ENCODE measurements around the gene TMEM117.

The TMEM117 gene

DNA sequence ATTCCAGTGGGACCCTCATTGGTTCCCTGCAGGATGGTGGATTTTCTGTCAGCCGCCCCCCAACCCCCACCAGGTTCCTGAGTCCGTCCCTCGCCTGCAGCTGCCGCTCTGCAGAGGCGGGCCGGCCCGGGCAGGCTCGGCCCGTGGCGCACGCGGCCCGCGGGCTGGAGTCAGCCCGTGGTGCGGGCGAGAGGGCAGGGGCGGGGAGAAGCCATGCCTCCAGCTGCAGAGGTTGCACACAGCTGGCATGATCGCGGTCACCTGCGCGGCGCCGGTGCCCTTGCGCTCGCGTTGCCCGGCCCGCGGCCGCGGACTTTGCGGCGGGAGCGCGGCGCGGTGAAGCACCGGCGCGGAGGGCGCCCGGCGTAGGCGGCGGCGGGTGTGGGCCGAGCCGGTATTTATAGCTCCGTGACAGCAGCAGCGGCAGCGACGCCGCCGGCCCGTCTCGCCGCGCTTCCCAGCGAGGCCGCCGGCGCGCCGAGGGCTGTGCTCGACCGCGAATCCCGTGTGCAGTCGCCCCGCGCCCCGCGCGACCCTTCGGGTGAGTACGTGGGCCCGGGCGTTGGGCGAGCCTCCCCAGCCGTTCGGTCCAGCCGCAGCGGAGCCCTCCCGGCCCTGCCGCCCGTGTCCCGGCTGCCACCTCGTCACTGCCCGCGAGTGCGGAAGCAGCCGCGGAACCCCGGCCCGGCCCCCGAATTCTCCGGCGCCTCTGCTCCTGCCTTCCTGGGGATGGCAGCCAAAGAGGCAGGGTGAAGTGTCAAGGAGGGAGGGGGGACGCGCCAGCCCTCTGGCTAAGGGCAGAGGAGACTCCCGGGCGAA is at the start of gene TMEM117:
TMEM117 (plus strand) TSS at position 426 of the 819 bp plus-strand sequence.
- DNase-seq, result peak; percentile 67

DNA sequence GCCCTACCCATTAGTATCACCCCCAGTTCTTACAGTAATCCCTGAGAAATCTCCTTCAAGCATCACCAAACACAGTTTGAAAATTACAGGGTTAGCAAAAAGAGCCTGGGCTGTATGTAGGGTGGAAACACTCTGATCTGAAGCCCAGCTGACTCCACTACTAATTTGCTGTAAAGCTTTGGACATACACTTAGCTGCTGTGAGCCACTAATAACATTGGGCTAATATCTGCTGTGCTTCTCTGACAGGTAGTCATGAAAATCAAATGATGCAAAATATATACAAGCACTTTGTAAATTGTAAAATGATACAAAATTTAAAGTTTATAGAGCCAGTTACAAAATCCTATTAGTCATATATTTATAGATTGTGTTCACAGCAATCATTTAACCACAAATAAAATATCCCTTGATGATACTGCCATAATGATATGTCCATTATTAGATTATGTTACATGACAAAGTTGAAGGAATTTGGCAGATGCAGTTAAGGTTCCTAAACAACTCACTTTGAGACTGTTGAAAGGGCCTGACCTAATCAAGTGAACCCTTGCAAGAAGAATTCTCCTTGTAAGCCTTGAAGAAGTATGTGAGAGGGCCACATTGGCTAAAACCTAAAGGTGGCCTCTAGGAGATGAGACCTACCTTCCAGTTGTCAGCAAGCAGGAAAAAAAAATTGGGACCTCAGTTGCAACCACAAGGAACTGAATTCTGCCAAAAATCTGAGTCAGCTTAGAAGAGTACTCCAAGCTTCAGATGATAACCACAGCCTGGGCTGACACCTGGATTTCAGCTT is 48.8 kb upstream of the TMEM117 start:
- peak; percentile 28 for DNase-seq

DNA sequence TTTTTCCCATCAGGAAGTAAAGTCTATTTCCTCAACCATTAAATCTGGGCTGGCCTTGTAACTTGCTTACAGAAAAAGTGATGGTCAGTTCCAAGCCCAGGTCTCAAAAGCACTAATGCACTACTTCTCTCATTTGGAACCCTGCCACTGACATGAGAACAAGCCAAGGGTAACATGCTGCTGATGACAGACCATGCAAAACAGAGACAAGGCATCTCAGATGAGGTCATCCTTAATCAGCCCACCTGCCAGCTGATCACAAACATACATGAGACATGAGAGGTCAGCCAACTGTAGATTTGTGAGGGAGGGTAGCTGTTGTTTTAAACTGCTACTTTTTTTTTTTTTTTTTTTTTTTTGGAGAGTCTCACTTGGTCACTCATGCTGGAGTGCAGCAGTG is 45.9 kb upstream of the TMEM117 start:
- peak; percentile 8 for DNase-seq

DNA sequence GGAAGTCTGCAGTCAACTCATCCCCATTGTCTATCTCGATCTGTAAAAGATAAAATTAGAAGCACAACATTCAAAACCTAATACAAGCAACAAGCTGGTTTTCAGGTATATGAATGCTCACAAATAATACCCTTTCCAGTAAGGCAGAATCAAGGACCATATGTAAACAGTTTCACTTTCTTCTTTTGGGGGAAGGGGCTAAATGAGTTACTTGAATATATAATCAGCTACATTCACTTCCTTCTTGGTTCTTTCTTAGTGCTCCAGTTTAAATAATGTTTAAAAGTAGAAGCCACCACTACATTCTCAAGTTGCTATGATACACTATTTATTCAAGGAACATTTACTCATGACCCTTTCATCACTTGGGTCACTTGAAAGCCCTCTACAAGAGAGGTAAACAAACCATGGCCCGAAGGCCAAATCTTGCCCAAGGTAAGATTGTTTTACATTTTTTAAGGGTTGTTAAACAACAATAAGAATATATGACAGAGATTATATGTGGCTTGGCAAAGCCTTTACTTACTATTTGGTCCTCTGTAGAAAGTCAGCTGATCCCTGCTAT is 40.1 kb upstream of the TMEM117 start:
- no peak for DNase-seq

DNA sequence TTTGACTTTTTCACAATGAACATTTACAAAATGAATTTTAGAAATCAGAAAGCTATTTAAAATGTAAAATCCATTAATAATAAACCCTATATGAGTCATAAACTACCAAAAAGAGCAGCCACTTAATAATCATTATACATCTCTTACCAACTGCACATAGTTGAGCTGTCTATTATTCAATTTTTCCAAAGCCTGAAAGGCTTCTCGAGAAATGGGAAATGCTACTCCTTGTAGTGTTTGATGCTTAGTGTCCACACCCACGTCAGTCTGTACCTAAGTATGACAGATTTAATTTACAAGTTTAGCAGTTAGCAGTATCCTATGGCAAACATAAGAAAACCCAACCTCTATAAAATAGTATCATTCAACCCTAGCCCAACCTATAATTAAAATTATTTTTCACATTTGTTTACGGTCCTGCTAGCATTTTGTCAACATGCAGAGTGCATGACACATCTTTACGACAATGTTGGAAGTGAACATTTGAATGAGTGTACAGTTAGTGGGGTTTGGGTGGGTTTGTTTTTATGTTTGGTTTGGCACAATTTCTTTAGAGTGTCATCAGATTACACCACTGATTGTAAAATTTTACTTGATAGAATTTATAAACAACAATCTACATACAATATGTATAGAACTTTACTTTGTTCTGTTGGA is 38.2 kb upstream of the TMEM117 start:
- no peak for DNase-seq

DNA sequence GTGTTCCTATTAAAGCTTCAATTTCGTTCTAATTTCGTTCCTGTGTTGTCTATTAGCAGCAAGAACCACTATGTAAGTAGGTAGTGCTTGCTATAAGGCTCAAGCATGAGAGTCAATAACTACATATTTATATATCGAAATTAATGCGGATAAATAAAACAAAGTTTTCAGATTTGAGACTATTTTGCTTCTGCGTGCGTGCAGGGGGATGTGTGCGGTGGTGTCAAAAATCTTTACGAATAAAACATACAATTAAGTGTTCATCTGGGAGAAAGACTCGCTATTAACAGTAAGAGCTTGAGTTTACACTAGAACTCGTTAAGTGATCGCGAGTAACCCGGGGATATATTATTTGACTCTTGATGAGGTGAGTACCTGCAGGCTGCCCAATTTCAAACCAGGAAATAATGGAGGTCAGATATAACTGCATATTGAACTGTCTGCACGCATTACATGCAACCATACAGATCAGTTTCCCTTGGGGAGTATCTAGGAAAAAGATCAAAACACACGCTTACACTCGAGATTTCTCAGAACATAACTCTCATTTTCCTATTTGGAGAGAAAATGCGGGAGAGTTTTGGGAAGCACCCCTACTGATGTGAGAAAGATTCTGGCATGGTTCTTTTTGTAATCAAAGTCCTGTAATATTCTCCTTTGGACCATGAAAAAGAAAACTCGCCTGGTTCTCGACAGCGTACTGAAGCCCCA is 30.6 kb upstream of the TMEM117 start:
- peak; percentile 12 for DNase-seq

DNA sequence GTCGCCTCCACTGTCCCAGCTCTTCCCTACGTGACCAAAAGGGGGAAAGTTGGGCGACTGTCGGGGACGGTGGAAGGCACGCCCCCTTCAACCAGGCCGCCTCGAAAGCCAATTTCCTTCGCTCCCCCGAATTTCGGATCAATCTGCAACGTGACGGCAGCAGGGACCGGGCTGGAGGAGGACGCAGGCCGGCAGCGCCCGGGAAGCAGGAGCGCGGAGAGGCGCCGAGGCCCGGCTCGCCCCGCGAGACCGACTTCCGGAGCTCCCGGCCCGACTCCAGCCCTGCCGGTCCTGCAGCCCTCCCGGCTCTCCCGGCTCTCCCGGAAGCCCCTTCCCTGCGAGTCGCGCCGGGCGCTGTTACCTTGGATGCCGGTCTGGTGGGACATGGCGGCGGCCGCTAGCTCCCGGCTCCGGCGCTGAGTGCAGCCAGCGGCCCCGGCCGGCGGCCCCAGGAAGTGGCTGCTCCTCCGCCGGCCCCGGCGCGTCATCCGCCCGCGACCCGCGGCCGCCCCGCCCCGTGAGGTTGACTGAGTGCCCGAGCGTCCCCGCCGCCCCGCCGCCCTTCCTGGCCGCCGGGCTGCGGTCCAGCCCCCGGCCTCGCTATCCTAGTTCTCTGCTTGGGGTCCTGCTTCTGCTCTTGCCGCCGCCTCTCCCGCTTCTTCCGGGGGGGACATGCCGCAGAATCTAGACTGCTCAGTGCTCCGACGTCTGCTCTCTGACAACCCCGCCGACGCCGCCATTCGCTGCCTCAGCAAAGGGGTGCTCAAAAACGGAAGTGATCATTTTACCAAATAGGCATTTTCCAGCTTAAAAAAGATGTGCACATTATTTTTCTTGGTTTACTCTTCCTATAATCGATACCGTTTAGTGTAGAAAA is 29.8 kb upstream of the TMEM117 start, which contains the start of gene TWF1:
TWF1 (minus strand) TSS at position 458 of the 877 bp plus-strand sequence; CDS start at position 386, 72 bp downstream.
- peak; percentile 86 for DNase-seq

DNA sequence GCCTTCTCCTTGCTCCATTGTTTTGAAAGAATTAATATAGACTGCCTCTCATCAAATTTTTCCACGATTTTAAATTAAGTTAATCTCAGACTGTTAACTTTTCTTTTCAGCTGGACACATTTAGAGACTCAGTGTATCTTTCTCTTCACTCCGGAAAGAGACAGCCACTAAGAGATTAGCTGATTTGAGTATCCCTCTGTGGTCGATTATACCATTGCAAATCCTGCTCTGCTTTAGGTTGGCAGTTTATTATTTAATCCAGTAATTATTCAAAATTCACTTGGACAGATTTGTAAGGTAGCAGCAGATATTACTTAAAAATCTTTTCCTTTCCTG is 29.2 kb upstream of the TMEM117 start:
- no peak for DNase-seq

DNA sequence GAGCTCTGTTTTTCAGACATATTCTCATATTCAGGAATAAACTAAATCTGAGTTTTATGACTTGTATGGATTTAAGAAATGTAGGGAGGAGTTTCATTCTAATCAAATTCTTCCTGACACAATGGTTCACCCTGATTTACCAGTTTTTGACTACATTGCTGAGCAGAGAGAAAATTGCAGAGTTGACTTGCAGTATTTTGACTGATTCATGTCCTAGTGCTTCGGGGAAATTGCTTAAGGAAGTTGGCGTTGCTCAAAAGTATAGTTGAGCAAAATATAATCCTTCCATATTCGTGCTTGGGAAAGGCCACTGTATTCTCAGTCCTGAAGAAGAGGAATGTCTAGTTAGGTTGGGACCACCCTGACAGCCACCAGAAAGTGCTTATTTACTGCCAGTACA is 28.5 kb upstream of the TMEM117 start:
- DNase-seq, result no peak

DNA sequence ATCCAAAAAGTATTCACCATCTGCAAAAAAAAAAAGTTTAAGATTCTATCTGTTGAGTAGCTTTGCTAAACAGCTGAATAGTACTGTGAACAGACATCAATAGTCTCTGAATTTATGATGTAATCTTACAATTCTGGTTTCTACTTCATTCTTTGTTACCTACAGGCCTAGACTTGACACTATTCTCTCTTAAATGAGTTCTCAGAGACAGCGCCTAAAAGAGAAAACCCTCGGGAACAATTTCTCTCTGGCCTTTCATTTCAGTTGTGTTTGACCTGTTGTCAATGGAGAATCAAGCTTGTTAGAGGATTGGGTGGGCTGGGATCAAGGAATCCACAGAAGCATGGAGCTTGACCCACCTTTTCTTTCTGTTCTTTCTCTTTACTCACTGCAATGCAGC is 23.8 kb upstream of the TMEM117 start:
- no peak for DNase-seq

DNA sequence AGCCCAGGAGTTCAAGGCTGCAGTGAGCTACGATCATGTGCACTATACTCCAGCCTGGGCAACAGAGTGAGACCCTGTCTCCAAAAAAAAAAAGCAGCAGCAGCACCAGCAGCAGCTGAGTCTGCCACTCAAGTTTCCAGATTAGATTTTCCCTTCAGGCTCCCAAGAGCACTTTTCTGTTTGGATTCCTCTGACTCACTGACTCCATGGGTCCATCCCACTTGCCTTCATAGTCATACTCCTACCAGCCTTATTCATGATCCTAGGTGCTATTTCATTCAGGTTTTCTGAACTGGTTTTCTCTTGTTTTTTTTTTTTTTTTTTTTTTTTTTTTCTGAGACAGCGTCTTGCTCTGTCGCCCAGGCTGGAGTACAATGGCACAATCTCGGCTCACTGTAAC is 23.0 kb upstream of the TMEM117 start:
- no peak for DNase-seq

DNA sequence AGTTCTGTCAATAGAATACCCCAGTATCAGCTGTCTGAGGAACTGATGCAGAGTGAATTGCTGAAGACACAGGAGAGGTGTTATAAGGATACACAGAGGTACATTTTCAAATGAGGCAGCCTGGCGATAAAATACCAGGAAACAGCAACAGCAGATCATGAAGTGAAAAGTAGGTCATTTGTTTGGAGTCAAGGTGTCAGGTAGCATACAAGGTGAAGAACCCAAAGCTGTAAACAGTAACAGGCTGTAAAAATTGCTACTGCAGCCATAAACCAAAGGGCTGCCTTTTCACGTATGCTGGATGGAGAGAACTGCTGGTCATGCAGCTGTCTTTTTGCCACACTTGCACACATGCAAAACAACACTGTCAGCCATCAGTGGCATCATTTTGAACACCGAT is 20.5 kb upstream of the TMEM117 start:
- DNase-seq, result no peak

DNA sequence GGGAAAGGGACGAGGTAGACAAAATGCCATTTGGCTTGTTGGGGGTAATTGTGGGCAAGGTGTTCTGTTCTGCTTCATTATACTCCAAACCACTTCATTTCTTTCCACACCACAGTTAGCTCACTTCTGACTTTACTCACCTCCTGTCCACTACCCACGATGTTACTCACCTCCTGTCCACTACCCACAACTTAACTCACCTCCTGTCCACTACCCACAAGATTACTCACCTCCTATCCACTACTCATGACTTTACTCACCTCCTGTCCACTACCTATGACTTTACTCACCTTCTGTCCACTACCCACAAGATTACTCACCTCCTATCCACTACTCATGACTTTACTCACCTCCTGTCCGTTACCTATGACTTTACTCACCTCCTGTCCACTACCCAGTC is 19.7 kb upstream of the TMEM117 start:
- DNase-seq, result no peak

DNA sequence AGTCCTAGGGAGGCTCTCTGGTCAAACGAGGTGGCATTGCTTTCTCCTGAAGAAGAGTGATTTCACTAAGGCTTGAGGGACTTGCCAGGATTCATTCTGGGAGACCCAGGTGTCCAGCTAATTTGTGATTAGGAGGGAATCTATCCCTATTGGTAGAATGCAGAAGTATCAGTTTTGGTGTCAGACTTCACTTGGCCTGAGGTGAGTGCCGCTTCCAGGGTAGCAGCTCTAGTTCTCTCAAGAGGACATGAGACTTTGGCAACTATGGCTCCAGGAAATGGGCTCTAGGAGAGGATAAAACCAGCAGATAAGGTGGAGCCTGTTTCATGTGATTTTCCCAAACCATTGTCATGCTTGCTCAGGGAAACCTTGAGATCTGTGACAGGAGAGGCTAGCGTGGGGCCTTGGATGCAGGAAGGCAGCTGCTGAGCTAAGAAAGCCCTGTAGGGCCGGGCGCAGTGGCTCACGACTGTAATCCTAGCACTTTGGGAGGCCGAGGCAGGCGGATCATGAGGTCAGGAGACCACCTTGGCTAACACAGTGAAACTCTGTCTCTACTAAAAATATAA is 11.6 kb upstream of the TMEM117 start:
- no peak for DNase-seq

DNA sequence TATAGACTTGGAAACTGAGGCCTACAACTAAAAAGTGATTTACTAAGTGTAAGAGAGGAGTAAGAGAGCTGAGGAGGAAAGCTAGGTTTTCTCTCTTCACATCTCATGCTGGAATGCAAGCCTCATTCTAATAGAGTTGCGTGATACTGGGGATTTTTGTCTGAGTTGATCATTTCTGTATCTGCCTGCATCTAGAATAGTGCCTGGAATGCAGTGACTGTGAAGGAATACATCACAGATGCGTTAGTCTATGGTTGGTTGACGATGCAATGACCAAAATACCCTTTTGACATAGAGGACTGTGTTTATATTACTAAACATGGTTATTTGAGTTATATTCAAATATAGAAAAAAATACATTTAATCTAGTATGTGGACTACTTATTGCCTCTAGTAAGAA is 9.2 kb upstream of the TMEM117 start:
- DNase-seq, result no peak

DNA sequence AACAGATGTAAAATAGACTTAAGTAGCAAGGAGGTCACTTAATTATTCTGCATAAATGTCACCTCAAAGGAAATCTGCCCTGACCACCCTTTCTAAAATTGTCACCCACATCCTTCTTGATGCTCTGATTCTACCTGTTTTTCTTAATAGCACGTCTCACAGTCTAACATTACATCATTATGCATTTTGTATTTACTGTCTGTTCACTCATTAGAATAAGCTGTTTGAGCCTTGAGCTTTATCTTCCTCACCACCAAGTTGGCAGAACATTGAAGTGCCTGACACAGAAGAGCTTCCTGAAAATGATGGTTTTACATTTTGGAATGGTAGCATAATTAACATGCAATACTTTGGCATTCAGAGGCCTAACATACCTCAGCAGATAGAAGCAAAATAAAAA is 8.8 kb upstream of the TMEM117 start:
- no peak for DNase-seq

DNA sequence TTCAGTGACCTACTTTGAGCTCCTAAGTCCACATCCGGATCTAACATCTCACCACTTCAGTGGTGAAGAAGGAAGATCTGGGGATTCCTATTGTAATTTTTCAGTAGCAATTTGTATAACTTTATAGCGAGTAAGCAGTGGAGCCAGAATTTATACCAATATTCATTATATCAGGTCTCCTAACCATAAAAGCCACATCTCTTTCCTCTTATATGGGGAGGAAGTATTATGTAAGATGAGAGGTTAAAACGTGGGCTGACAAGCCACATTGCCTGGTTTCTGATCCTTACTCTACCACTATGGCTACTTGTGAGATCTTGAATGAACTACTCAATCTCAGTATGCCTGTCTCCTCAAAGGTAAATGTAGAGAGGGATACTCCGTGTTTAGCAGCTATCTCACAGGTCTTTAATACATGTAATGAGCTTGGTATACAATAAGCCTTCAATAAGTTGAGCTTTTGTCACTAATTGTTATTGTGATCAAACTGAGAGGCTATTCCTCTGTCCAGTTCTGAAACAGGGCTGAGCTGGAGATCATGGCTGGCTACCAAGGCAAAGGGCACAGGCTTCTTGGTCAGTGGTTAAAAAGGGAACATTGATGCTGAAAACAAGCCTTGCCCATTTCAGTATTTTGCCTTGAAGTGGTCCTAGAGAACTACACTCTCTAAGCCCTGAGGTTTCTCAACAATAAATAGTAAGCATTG is 3.3 kb upstream of the TMEM117 start:
- no peak for DNase-seq

DNA sequence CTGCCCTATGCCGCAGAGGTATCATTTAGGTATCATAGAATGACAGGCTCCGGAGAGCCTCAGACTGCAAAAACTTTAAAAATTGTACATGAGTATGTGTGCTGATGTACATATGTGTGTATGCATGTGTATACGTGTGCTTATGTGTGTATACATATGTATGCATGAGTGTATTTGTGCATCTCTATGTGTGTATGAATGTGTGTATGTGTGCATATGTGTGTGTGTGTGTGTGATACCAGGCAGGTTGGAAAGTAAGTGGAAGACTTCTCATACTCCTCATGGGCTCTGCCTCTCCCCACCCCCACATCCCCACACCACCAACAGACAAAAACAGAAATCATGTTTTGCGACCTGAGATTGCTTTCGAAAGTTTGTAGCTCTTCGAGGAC is 621 bp upstream of the TMEM117 start:
- DNase-seq, result no peak

DNA sequence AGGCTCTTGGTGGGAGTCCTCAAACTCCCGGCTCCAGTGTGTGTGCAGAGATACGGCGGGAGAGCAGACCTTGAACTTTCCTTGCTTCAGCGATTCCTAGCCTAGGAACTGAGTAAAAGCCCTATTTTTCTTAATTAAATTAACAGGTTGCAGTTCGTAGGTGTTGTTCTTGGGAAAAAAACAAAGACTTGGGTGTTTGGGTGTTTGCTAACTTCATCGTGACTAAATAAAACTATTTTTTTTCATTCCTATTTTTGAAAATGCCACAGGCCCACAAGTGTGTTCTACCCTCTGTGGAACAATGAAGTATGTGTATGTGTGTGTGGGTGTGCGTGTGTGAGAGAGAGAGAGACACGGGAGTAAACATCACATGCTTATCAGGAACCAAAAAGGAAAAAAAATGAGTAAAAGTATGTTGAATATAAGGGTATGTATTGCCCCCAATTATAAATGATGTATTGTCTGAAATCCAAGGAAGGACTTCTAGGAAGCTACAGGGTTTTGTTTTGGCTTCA is 651 bp downstream of the TMEM117 start:
- peak; percentile 22 for DNase-seq

DNA sequence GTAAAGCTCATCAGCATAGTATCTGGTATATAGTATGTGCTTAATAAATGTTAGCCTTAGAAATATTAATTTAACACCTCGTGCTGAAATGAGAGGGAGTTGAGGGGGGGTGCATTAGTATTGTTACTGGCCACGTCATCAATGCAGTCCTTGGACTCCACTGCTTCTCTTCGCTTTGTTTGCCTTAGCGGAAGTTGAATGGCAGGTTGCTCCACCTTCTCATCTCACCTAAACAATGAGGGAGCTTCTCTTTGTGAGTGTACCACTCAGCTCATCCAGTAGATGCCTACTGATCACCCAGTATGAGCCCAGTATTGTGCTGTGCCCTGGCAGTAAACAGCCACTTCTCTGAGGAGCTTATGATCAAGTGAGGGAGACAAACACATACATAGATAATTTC is 4.5 kb downstream of the TMEM117 start:
- no peak for DNase-seq

All from RPMI8226 (cell line).